SJSA1 (cell line): Measurements from ENCODE around the gene CHMP1A. TPM values are rescaled to one million over a fixed set of nuclear protein-coding genes. Genes with fewer than 3 reads are reported as not detected.

Experiments
- DNase-seq, 2 experiments: peaks; one replicate each; pipeline ENCODE4 v3.0.0-alpha.2; 2015 to 2020; ENCODE audit warnings: low spot score in 2 of 2, low read depth in 1 of 2
- H3K27ac ChIP-seq: fragments of 250-450 bp; sonication (Bioruptor Pico); 2 replicates; pipeline ENCODE4 v1.5.1; 2020; ENCODE audit warnings: mild to moderate bottlenecking, moderate library complexity
- H3K27me3 ChIP-seq: fragments of 250-450 bp; sonication (Bioruptor Pico); replicated peaks from 2 replicates; pipeline ENCODE4 v1.5.1; 2020; ENCODE audit warnings: mild to moderate bottlenecking, moderate library complexity
- H3K36me3 ChIP-seq: fragments of 250-450 bp; sonication (Bioruptor Pico); 2 replicates; pipeline ENCODE4 v1.5.1; 2020; ENCODE audit warnings: mild to moderate bottlenecking
- H3K4me1 ChIP-seq: fragments of 250-450 bp; sonication (Bioruptor Pico); replicated peaks from 2 replicates; pipeline ENCODE4 v1.6.1; 2021; ENCODE audit warnings: mild to moderate bottlenecking
- H3K4me3 ChIP-seq: fragments of 250-450 bp; sonication (Bioruptor Pico); 2 replicates; pipeline ENCODE4 v1.5.1; 2020; ENCODE audit warnings: mild to moderate bottlenecking
- H3K9me3 ChIP-seq: fragments of 250-450 bp; sonication (Bioruptor Pico); replicated peaks from 2 replicates; pipeline ENCODE4 v1.5.1; 2020; ENCODE audit warnings: mild to moderate bottlenecking
- total RNA-seq: library from RNA; depleted of rRNA; stranded (reverse); fragments of >200 nt; shearing (Covaris generic); gene quantifications from 2 replicates; pipeline ENCODE4 v1.2.3, GENCODE V29; 2014

Gene CHMP1A
- total RNA-seq, 1 experiment from 2014 or later = 91.1 TPM

- H3K36me3 ChIP-seq = no peaks in the 10 kb centered on the region
- H3K27ac ChIP-seq = no peak overlapping the region
- no peak for DNase-seq
- no peak overlapping the region for H3K4me3 ChIP-seq
- H3K27me3 ChIP-seq = 0 out of 2 replicates have a peak, but pooled peaks cover 7% of the 10 kb centered on the region
- peaks cover 19% of the 10 kb centered on the region for H3K4me1 ChIP-seq
- H3K9me3 ChIP-seq = no peaks in the 10 kb centered on the region
These were observed 37.7 kb downstream of the CHMP1A start for GRCh38 chr16:89619840-89620239.

- H3K9me3 ChIP-seq = no peaks in the 10 kb centered on the region
- no peak for DNase-seq
- 0 out of 2 replicates have a peak, but pooled peaks cover under 1% of the 10 kb centered on the region for H3K27me3 ChIP-seq
- H3K4me3 ChIP-seq = no peak overlapping the region
- no peak overlapping the region for H3K27ac ChIP-seq
- no peaks in the 10 kb centered on the region for H3K36me3 ChIP-seq
- H3K4me1 ChIP-seq = peaks cover 12% of the 10 kb centered on the region
These were observed 39.2 kb downstream of the CHMP1A start for GRCh38 chr16:89618109-89618998.

- Histone ChIP-seq H3K36me3 (no peaks in the 10 kb centered on the region), H3K4me1 (peaks cover 5% of the 10 kb centered on the region), H3K27me3 (no peaks in the 10 kb centered on the region), H3K4me3 (no peak overlapping the region), H3K27ac (no peak overlapping the region), H3K9me3 (no peaks in the 10 kb centered on the region)
- no peak for DNase-seq
These were observed 40.5 kb downstream of the CHMP1A start for GRCh38 chr16:89617036-89617435.

DNA sequence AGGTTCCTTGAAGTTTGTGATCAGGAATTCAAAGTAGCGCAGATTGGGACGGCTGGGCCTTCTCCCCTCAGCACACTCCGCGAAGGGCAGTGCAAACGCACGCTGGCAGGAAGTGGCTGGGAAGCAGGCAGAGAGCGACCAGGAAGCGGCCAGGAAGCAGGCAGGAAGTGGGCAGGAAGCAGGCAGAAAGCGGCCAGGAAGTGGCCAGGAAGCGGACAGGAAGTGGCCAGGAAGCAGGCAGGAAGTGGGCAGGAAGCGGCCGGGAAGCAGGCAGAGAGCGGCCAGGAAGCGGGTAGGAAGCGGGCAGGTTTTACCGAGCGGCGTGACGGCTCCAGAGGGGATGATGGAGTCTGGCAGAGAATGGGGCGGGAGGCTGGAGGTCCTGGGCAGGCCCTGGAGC, 40.9 kb downstream of the CHMP1A start:
- Histone ChIP-seq H3K27me3 (no peaks in the 10 kb centered on the region), H3K27ac (no peak overlapping the region), H3K4me1 (peaks cover 5% of the 10 kb centered on the region), H3K9me3 (no peaks in the 10 kb centered on the region), H3K36me3 (no peaks in the 10 kb centered on the region), H3K4me3 (no peak overlapping the region)
- DNase-seq = no peak

DNA sequence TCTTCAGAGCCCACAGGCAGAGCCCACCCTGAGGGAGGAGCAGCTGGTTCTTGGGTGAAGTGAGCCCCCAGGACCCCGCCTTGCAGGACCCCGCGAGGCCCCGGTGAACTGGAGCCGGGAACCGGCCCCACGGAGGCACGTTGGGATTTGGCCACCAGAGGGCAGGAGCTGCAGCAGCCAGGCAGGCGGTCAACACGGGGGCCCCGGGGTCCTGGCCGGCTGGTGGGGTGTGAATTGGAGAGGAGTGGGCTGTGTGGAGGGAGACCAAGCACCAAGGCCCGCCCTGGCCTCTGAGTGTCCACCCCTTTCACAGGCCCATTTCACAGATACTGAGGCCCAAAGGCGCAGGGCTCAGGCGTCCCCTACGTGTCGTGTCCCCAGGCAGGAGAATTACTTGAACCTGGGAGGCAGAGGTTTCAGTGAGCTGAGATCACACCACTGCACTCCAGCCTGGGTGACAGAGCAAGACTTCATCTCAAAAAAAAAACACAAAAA, 41.9 kb downstream of the CHMP1A start:
- Histone ChIP-seq H3K4me1 (peaks cover 5% of the 10 kb centered on the region), H3K4me3 (no peak overlapping the region), H3K27me3 (no peaks in the 10 kb centered on the region), H3K9me3 (no peaks in the 10 kb centered on the region), H3K27ac (no peak overlapping the region), H3K36me3 (no peaks in the 10 kb centered on the region)
- DNase-seq = no peak

- H3K36me3 ChIP-seq = no peaks in the 10 kb centered on the region
- H3K4me1 ChIP-seq = peaks cover 4% of the 10 kb centered on the region
- no peaks in the 10 kb centered on the region for H3K27me3 ChIP-seq
- DNase-seq = no peak
- no peak overlapping the region for H3K27ac ChIP-seq
- no peaks in the 10 kb centered on the region for H3K9me3 ChIP-seq
- H3K4me3 ChIP-seq = no peak overlapping the region
These were observed 42.3 kb downstream of the CHMP1A start for GRCh38 chr16:89615176-89615575.

GRCh38 chr16:89613954-89614459, 43.5 kb downstream of the CHMP1A start:
- Histone ChIP-seq H3K4me1 (peaks cover 8% of the 10 kb centered on the region), H3K36me3 (no peaks in the 10 kb centered on the region), H3K4me3 (no peak overlapping the region), H3K27me3 (no peaks in the 10 kb centered on the region), H3K9me3 (no peaks in the 10 kb centered on the region), H3K27ac (no peak overlapping the region)
- no peak for DNase-seq

DNA sequence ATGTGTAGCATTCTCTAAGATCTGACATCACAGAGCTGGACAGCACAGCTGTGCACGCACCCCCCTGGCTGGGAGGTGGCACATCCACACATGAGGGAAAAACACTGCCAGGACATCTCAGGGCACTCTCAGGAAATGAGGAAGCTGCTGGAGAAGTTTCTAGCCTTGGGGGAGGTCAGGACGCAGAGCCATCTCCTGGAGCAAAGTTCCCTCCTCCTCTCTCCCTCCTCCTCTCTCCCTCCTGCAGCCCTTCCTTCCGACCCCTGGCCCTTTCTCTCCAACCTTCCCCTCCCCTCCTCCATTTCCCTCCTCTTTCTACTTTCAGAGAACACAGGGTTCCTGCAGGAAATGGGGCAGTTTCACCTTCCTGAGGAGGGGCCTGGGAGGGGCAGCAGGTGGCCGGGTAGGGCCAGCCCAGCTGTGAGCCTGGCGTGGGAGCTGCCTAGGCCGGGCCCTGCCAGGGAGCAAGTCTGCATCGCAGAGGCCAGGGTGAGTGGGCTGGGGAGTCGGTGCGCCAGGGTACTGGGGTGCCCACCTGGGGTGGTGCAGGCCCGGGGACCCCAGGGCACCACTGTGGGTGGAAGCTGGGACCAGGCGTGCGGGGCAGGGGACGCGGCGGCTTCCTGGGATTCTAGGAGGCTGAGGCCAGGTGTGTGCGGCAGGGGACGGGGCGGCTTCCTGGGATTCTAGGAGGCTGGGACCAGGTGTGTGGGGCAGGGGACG, 44.1 kb downstream of the CHMP1A start, which contains the start of gene DPEP1:
Gene DPEP1 (plus strand): TSS at position 412 of the 723 bp plus-strand sequence. CDS start 16,769 bp downstream, outside the sequence.
- no peaks in the 10 kb centered on the region for H3K27me3 ChIP-seq
- no peak within 1 kb of the TSS for H3K4me3 ChIP-seq
- H3K27ac ChIP-seq = no peak within 1 kb of the TSS
- H3K36me3 ChIP-seq = no peaks in the 10 kb centered on the region
- DNase-seq = no peak
- peaks cover 12% of the 10 kb centered on the region for H3K4me1 ChIP-seq
- H3K9me3 ChIP-seq = no peaks in the 10 kb centered on the region

DNA sequence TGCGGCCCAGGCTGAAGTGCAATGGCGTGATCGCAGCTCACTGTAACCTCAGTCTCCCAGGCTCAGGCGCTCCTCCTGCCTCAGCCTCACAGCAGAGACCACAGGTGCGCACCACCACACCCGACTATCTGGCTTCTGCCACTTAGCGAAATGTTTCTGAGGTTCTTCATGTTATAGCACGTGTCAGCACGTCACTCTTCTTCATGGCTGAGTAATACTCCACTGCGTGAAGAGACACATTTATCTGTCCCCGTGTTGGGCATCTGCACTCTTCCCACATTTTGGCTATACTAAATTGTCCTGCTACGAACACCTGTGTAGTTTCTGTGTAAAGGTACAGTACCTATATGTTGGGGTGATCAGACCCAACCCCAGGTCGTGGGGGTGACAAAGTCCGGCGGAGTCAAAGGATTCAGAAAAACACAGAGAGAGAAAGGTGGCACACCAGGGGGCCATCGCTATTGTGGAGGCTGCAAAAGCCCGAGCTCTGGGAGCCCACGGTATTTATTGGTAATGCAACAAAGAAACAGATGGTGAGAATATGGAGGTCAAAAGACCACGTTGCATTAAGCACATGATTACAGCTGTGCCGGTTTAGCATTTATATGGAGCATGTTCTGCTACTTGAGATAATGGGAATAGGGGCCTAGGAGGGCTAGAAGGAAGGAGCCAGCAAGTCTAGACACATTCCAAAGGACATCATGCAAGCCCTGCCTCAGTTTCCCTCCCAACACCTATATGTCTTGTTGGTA, 44.9 kb downstream of the CHMP1A start:
- Histone ChIP-seq H3K36me3 (no peaks in the 10 kb centered on the region), H3K9me3 (no peaks in the 10 kb centered on the region), H3K27me3 (no peaks in the 10 kb centered on the region), H3K4me3 (no peak overlapping the region), H3K4me1 (peaks cover 12% of the 10 kb centered on the region), H3K27ac (no peak overlapping the region)
- no peak for DNase-seq

- Histone ChIP-seq H3K27me3 (no peaks in the 10 kb centered on the region), H3K4me3 (no peak overlapping the region), H3K9me3 (no peaks in the 10 kb centered on the region), H3K4me1 (peaks cover 12% of the 10 kb centered on the region), H3K36me3 (no peaks in the 10 kb centered on the region), H3K27ac (no peak overlapping the region)
- no peak for DNase-seq
These were observed 47.4 kb downstream of the CHMP1A start for GRCh38 chr16:89610108-89610453.

DNA sequence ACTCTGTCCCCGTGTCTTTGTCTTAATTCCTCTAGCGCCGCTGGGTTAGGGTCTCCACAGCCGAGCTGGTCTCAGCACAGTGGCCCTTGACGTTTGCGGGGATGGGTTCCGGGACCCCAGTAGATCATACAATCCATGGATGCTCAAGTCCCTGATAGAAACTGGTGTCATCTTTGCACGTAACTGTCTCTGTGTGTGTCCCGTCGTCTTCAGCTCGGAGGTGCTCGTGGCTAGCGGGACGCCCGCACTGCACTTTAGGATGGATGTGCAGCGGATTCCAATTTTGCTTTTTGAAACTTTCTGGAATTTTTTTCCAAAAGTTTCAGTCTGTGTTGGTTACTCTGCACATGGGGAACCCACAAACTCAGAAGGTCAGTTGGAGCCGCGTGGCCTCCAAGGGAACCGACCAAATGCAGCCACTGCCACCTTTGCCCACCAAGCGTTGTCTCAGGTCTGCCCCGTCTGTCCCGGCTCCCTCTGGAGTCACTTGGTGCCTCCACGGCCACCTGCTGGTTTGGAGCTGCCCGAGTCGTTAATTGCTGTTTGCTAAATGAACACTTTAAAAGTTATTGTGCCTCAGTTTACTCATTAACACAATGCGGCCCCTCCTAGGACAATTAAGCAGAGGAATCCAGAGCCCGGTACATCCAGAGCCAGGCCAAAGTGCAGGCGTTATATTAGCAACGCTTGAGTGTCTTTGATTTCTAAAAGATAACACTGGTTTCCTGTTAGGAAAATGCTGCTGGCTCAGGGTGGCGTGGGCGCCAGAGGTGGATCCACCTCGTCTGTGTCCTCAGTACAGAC, 49.4 kb downstream of the CHMP1A start:
- no peak for DNase-seq
- H3K27me3 ChIP-seq = no peaks in the 10 kb centered on the region
- H3K4me3 ChIP-seq = no peak overlapping the region
- H3K4me1 ChIP-seq = peaks cover 13% of the 10 kb centered on the region
- no peak overlapping the region for H3K27ac ChIP-seq
- H3K9me3 ChIP-seq = no peaks in the 10 kb centered on the region
- H3K36me3 ChIP-seq = no peaks in the 10 kb centered on the region

GRCh38 chr16:89607453-89607852, 50.1 kb downstream of the CHMP1A start:
- no peak overlapping the region for H3K27ac ChIP-seq
- H3K27me3 ChIP-seq = no peaks in the 10 kb centered on the region
- DNase-seq = no peak
- H3K9me3 ChIP-seq = no peaks in the 10 kb centered on the region
- no peaks in the 10 kb centered on the region for H3K36me3 ChIP-seq
- H3K4me1 ChIP-seq = peaks cover 19% of the 10 kb centered on the region
- no peak overlapping the region for H3K4me3 ChIP-seq

- H3K4me1 ChIP-seq = peaks cover 29% of the 10 kb centered on the region
- no peak for DNase-seq
- H3K27me3 ChIP-seq = no peaks in the 10 kb centered on the region
- H3K36me3 ChIP-seq = no peaks in the 10 kb centered on the region
- no peak overlapping the region for H3K4me3 ChIP-seq
- H3K9me3 ChIP-seq = no peaks in the 10 kb centered on the region
- no peak overlapping the region for H3K27ac ChIP-seq
These were observed 51.5 kb downstream of the CHMP1A start for GRCh38 chr16:89606006-89606405.
